Measurements from ENCODE around the gene DSCAML1.

DSCAML1 gene

GRCh38 chr11:117437041-117437790 is 359.8 kb downstream of the DSCAML1 start:
- DNase-seq (ENCODE audit: extremely low read depth, low read depth), result no peak
- no peak for TF ChIP-seq CTCF (IDR thresholded peaks at IDR 0.05; ENCODE audit: low read depth, low read length)

GRCh38 chr11:117435326-117435725 is 361.7 kb downstream of the DSCAML1 start:
- no peak for DNase-seq (ENCODE audit: extremely low read depth, low read depth)
- TF ChIP-seq CTCF (IDR thresholded peaks at IDR 0.05; ENCODE audit: low read depth, low read length), result no peak

GRCh38 chr11:117434481-117434880 is 362.5 kb downstream of the DSCAML1 start:
- no peak for DNase-seq (ENCODE audit: extremely low read depth, low read depth)
- no peak for TF ChIP-seq CTCF (IDR thresholded peaks at IDR 0.05; ENCODE audit: low read depth, low read length)

- no peak for DNase-seq (ENCODE audit: extremely low read depth, low read depth)
- TF ChIP-seq CTCF (IDR thresholded peaks at IDR 0.05; ENCODE audit: low read depth, low read length), result no peak
Observed at GRCh38 chr11:117433717-117434116, 363.3 kb downstream of the DSCAML1 start.

GRCh38 chr11:117431436-117431835 is 365.6 kb downstream of the DSCAML1 start:
- no peak for DNase-seq (ENCODE audit: extremely low read depth, low read depth)
- no peak for TF ChIP-seq CTCF (IDR thresholded peaks at IDR 0.05; ENCODE audit: low read depth, low read length)

- no peak for TF ChIP-seq CTCF (IDR thresholded peaks at IDR 0.05; ENCODE audit: low read depth, low read length)
- no peak for DNase-seq (ENCODE audit: extremely low read depth, low read depth)
Observed at GRCh38 chr11:117430293-117430955, 366.6 kb downstream of the DSCAML1 start.

- DNase-seq (ENCODE audit: extremely low read depth, low read depth), result no peak
- TF ChIP-seq CTCF (IDR thresholded peaks at IDR 0.05; ENCODE audit: low read depth, low read length), result no peak
Observed at GRCh38 chr11:117428856-117429229, 368.2 kb downstream of the DSCAML1 start.
